DOHH2 (cell line): Measurements from ENCODE around the gene MROH9.

Experiments
- H3F3A ChIP-seq: fragments of 200-600 bp; sonication (generic), shearing (Covaris generic); 2 replicates; pipeline ENCODE4 v1.6.0; 2016; ENCODE audit warnings: antibody characterized with exemption, mild to moderate bottlenecking; ENCODE audit not compliant: control insufficient read depth, insufficient read depth
- H3K27ac ChIP-seq: fragments of 200-600 bp; sonication (generic); 2 replicates; pipeline ENCODE4 v1.5.1; 2014; ENCODE audit warnings: low read depth, mild to moderate bottlenecking, low read length, moderate library complexity
- H3K27me3 ChIP-seq: fragments of 200-600 bp; sonication (generic); 2 replicates; pipeline ENCODE4 v1.6.1; 2014; ENCODE audit warnings: mild to moderate bottlenecking, low read length, mixed read lengths; ENCODE audit not compliant: control insufficient read depth
- H3K36me3 ChIP-seq: fragments of 200-600 bp; sonication (generic); 2 replicates; pipeline ENCODE4 v1.6.1; 2014; ENCODE audit warnings: mild to moderate bottlenecking, low read length, moderate library complexity, mixed read lengths; ENCODE audit not compliant: control insufficient read depth
- H3K4me1 ChIP-seq: fragments of 200-600 bp; sonication (generic); 2 replicates; pipeline ENCODE4 v1.6.1; 2014; ENCODE audit warnings: mild to moderate bottlenecking, low read length, mixed read lengths; ENCODE audit not compliant: control insufficient read depth
- H3K4me2 ChIP-seq: fragments of 200-600 bp; sonication (generic); 2 replicates; pipeline ENCODE4 v1.6.0; 2014; ENCODE audit warnings: mild to moderate bottlenecking, low read length, moderate library complexity
- H3K4me3 ChIP-seq: fragments of 200-600 bp; sonication (generic); 2 replicates; pipeline ENCODE4 v1.5.1; 2014; ENCODE audit warnings: mild to moderate bottlenecking, low read length, mixed read lengths
- H3K79me2 ChIP-seq: fragments of 200-600 bp; sonication (generic); 2 replicates; pipeline ENCODE4 v1.6.1; 2014; ENCODE audit warnings: mild to moderate bottlenecking, low read length, mixed read lengths; ENCODE audit not compliant: control insufficient read depth
- H3K9me2 ChIP-seq: fragments of 200-600 bp; sonication (generic); replicated peaks from 2 replicates; pipeline ENCODE4 v1.6.1; 2014; ENCODE audit warnings: mild to moderate bottlenecking, low read length, mixed read lengths; ENCODE audit not compliant: control insufficient read depth
- H3K9me3 ChIP-seq: fragments of 200-600 bp; sonication (generic); 2 replicates; pipeline ENCODE4 v1.6.1; 2014; ENCODE audit warnings: antibody characterized with exemption, low read length, mixed read lengths; ENCODE audit not compliant: control insufficient read depth, insufficient read depth
- H4K20me1 ChIP-seq: fragments of 200-600 bp; sonication (generic); 2 replicates; pipeline ENCODE4 v1.6.0; 2014; ENCODE audit warnings: low read depth, mild to moderate bottlenecking, antibody characterized with exemption, low read length, moderate library complexity; ENCODE audit not compliant: control insufficient read depth, insufficient read depth
- CTCF ChIP-seq: fragments of 200-600 bp; sonication (generic); IDR thresholded peaks from one replicate; pipeline ENCODE4 v1.5.1; 2014; ENCODE audit warnings: antibody characterized with exemption, mild to moderate bottlenecking, low read depth, low read length; ENCODE audit not compliant: poor library complexity, severe bottlenecking
- EZH2phosphoT487 ChIP-seq: fragments of 200-600 bp; sonication (generic); IDR thresholded peaks from 2 replicates; pipeline ENCODE4 v1.6.1; 2017; ENCODE audit warnings: borderline replicate concordance, mild to moderate bottlenecking, antibody characterized with exemption, low read length, moderate library complexity, mixed read lengths

Gene MROH9

GRCh38 chr1:171032822-171033702, 97.7 kb downstream of the MROH9 start:
- no peaks in the 10 kb centered on the region for H3K9me2 ChIP-seq
- H3K27me3 ChIP-seq, result no peaks in the 10 kb centered on the region
- H3K4me2 ChIP-seq, result no peak overlapping the region

GRCh38 chr1:171037626-171038025, 102.3 kb downstream of the MROH9 start:
- H3K79me2 ChIP-seq, result no peaks in the 10 kb centered on the region
- no peaks in the 10 kb centered on the region; the same call in 1 of the 2 replicates for H3K4me1 ChIP-seq
- no peaks in the 10 kb centered on the region for H3K9me3 ChIP-seq
- no peak overlapping the region for H3K4me2 ChIP-seq
- H3K4me3 ChIP-seq, result no peak overlapping the region
- no peaks in the 10 kb centered on the region for H3K27me3 ChIP-seq
- no peak overlapping the region for H3K27ac ChIP-seq
- H3K36me3 ChIP-seq, result no peaks in the 10 kb centered on the region
- H3F3A ChIP-seq, result no peaks in the 10 kb centered on the region
- no peaks in the 10 kb centered on the region for H3K9me2 ChIP-seq
- H4K20me1 ChIP-seq, result no peaks in the 10 kb centered on the region
- TF ChIP-seq EZH2phosphoT487 (no peak), CTCF (no peak)

More at GRCh38 chr1:171032822-171033702, 97.7 kb downstream of the MROH9 start:
- Histone ChIP-seq H3F3A (no peaks in the 10 kb centered on the region), H3K4me1 (no peaks in the 10 kb centered on the region), H3K9me3 (no peaks in the 10 kb centered on the region), H3K27ac (no peak overlapping the region), H3K36me3 (no peaks in the 10 kb centered on the region), H4K20me1 (no peaks in the 10 kb centered on the region), H3K79me2 (no peaks in the 10 kb centered on the region), H3K4me3 (no peak overlapping the region)
- TF ChIP-seq CTCF (no peak), EZH2phosphoT487 (no peak)

GRCh38 chr1:171038284-171038683, 103.0 kb downstream of the MROH9 start:
- Histone ChIP-seq H3K9me2 (no peaks in the 10 kb centered on the region), H3F3A (no peaks in the 10 kb centered on the region), H3K4me3 (no peak overlapping the region), H3K4me1 (no peaks in the 10 kb centered on the region; the same call in 1 of the 2 replicates), H3K27ac (no peak overlapping the region), H3K4me2 (no peak overlapping the region), H3K79me2 (no peaks in the 10 kb centered on the region), H4K20me1 (no peaks in the 10 kb centered on the region), H3K9me3 (no peaks in the 10 kb centered on the region), H3K27me3 (no peaks in the 10 kb centered on the region), H3K36me3 (no peaks in the 10 kb centered on the region)
- TF ChIP-seq EZH2phosphoT487 (no peak), CTCF (no peak)
